ENCODE data around the gene PTPRU.

The PTPRU gene

DNA sequence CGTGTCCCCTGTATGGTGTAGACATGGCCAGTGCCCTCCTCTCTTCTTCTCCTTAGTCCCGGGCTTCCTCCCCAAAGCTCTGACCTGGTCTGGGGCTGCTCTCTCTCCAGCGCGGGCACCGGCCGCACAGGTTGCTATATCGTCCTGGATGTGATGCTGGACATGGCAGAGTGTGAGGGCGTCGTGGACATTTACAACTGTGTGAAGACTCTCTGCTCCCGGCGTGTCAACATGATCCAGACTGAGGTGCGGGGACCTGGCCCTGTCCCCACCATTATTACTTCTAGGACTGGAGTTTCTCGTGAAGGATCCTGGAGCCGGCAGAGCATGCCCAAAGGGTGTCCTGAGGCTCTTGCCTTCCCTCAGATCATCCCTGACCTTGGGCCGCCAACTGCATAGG, 78.9 kb downstream of the PTPRU start:
- DNase-seq (ENCODE audit: low read depth in 1 of 2, low spot score in 1 of 2), result no peak

- no peak for DNase-seq (ENCODE audit: low read depth in 1 of 2, low spot score in 1 of 2)
Measured at GRCh38 chr1:29315876-29316275, 79.6 kb downstream of the PTPRU start.

DNA sequence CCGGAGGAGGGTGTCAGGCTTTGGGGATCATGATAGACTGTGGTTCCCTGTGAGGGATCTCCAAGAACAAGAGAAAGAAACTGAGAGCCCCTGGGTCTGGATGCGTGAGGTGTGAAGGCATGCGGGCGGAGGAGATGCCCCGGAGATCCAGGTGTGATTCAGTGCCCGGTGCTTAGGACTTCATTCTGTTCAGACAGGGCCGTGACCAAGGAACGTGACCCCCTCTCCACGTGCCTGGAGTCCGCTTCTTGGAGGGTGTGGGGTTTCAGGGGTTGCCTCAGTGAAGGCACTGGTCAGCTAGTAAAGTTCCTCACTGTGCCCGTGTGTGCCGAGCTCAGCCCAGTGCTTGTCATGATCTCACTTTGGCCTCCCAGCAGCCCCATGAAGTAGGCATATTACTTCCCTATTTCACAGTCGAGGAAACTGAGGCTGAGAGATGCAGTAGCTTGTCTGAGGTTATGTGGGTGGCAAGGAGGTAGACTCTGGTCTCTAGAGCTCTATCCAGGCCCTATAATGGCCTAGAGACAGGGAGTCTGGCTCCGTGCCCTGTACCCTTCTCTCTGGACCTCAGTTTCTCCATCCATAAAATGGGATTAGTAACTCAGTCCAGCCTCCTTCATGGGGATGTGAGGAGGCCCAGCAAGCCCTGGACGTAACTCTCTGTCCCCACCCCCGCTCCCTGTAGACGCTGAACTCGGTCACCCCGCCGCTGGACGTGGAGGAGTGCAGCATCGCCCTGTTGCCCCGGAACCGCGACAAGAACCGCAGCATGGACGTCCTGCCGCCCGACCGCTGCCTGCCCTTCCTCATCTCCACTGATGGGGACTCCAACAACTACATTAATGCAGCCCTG, 81.0 kb downstream of the PTPRU start:
- DNase-seq (ENCODE audit: low read depth in 1 of 2, low spot score in 1 of 2), result no peak

- no peak for DNase-seq (ENCODE audit: low read depth in 1 of 2, low spot score in 1 of 2)
Measured at GRCh38 chr1:29317916-29318530, 81.7 kb downstream of the PTPRU start.

DNA sequence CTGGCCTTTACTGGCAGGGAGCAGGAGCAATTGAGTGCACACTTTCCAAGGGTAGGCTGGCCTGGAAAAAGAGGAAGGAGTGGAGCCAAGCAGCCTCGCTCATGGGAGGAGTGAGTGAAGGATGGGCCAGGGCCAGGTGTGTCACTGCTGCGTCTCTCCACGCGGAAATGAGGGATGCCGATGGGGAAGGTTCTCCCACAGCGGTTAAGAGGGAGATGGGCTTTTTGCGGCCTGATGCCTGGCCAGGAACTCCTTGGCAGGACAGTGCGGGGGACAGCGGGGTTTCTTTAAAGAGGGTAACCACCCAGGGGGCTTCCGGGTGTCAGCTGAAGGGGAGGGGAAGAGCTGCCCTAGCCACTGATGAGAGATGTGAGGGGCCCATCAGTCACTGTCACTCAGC, 82.4 kb downstream of the PTPRU start:
- no peak for DNase-seq (ENCODE audit: low read depth in 1 of 2, low spot score in 1 of 2)

DNA sequence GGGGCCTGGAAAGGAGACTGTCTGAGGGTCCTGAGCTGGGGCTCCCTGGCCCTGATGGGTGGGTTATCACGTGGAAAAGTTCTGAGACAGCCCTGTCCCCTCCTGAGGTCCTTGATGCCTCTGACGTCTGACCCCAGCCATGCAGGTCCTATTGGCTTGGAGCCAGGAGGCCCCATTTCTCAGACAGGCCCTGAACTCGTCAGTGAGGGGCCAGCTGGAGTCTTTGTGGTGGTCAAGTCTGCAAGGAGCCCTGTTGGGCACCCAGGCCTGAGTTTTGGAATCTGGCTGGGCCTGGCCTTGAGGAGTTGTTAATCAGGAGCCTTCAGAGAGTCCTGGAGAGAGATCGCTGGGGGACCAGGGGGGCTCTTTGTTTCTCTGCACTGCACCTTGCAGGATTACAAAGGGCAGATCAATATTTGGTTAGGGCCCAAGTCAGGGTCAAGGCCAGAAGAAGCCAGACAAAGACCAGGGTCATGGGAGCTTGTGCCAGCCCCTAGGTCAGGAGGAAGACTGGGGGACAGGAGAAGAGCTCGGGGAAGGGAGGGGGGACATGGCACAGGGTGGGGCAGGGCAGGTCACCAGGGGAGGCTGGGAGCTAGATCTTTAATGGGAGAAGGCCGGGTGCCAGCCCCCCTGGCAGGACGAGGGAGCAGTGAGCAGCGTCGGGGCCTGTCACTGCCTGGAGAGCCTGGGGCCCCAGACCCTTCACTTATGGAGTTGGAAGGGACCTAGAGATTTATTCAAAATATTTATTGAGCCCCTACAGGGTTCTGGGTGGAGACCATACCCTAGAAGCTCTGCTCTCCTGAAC, 83.2 kb downstream of the PTPRU start:
- no peak for DNase-seq (ENCODE audit: low read depth in 1 of 2, low spot score in 1 of 2)

- no peak for DNase-seq (ENCODE audit: low read depth in 1 of 2, low spot score in 1 of 2)
Measured at GRCh38 chr1:29320156-29320940, 84.0 kb downstream of the PTPRU start.

DNA sequence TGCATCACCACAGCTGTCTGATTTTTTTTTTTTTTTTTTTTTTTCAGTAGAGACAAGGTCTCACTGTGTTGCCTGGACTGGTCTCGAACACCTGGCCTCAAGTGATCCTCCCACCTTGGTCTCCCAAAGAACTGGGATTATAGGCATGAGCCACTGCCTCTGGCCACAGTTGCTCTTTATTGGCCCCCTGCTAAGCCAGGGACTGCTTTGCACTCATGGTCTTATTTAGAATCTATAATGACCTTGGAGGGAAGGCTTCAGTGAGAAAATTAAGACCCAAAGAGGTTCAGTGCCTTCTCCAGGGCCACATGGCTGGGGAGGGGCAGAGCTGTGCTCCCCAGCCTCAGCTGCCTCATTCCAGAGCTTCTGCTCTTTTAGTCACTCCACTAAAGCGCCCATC, 84.9 kb downstream of the PTPRU start:
- no peak for DNase-seq (ENCODE audit: low read depth in 1 of 2, low spot score in 1 of 2)

DNA sequence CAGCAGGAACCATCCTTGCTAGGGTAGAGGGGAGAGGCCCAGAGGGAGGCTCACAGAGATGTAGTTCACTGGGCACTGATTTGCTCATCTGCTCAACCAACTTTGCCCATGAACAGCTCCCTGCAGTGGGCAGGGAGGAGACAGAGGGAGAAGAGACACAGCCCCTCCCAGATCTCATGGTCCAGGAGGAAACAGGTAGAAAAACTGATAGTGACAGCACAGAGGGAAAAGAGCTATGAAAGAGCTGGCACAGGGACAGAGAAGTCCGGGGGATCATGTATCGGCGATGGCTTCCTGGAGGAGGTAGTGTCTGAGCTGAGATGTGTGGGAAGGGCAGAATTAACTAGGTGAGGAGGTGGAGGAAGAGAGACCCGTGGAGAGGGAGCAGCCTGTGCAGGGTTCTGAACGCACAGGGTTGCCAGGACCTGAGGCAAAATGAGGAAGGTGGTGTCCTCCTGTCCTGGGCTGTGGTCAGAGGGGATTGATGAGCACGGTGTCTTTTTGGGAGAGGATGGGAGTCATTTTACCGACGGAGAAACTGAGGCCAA, 85.9 kb downstream of the PTPRU start:
- DNase-seq (ENCODE audit: low read depth in 1 of 2, low spot score in 1 of 2), result no peak

GRCh38 chr1:29322861-29323585, 86.7 kb downstream of the PTPRU start:
- no peak for DNase-seq (ENCODE audit: low read depth in 1 of 2, low spot score in 1 of 2)

GRCh38 chr1:29323636-29324035, 87.3 kb downstream of the PTPRU start:
- no peak for DNase-seq (ENCODE audit: low read depth in 1 of 2, low spot score in 1 of 2)

- no peak for DNase-seq (ENCODE audit: low read depth in 1 of 2, low spot score in 1 of 2)
Measured at GRCh38 chr1:29324202-29324601, 87.9 kb downstream of the PTPRU start.

- no peak for DNase-seq (ENCODE audit: low read depth in 1 of 2, low spot score in 1 of 2)
Measured at GRCh38 chr1:29324771-29325351, 88.5 kb downstream of the PTPRU start.

- no peak for DNase-seq (ENCODE audit: low read depth in 1 of 2, low spot score in 1 of 2)
Measured at GRCh38 chr1:29325675-29326074, 89.4 kb downstream of the PTPRU start.

- no peak for DNase-seq (ENCODE audit: low read depth in 1 of 2, low spot score in 1 of 2)
Measured at GRCh38 chr1:29326123-29326522, 89.8 kb downstream of the PTPRU start.

- DNase-seq (ENCODE audit: low read depth in 1 of 2, low spot score in 1 of 2), result no peak
Measured at GRCh38 chr1:29327223-29327935, 91.1 kb downstream of the PTPRU start.

GRCh38 chr1:29329022-29329775, 92.9 kb downstream of the PTPRU start:
- no peak for DNase-seq (ENCODE audit: low read depth in 1 of 2, low spot score in 1 of 2)

GRCh38 chr1:29330089-29330488, 93.8 kb downstream of the PTPRU start:
- no peak for DNase-seq (ENCODE audit: low read depth in 1 of 2, low spot score in 1 of 2)

All from activated T-helper 1 cell treated with anti-CD3 and anti-CD28 coated beads, Interleukin-2, amount 50 U/mL, for 16 hours (primary cell).